ENCODE results near the gene SSH2. TPM values are rescaled to one million over a fixed set of nuclear protein-coding genes. Genes with fewer than 3 reads are reported as not detected.

The SSH2 gene
- total RNA-seq, result 90.4 TPM
- 10 to 100 TPM; 27.2 to 39.0 (median 37.3) TPM for polyA plus RNA-seq

GRCh38 chr17:29929533-29930408, at the start of gene SSH2:
Gene SSH2, minus strand, starts transcription at chr17:29930228. Its CDS starts 228 bp downstream, at chr17:29930000.
- Histone ChIP-seq H3K36me3 (ENCODE audit: control insufficient read depth, insufficient read depth, low read length) (no peaks in the 10 kb centered on the region), H3K4me1 (ENCODE audit: control insufficient read depth, insufficient read depth, low read length, poor library complexity, severe bottlenecking) (peaks cover 33% of the 10 kb centered on the region), H3K27ac (ENCODE audit: insufficient read depth, low read length, poor library complexity, severe bottlenecking) (peak within 1 kb of the TSS; percentile 92), H3K4me3 (ENCODE audit: low read depth, low read length) (peak within 1 kb of the TSS; percentile 95), H3K27me3 (ENCODE audit: control insufficient read depth, insufficient read depth, low read length) (no peaks in the 10 kb centered on the region), H3K9me3 (ENCODE audit: control insufficient read depth in 2 of 2, low read length in 2 of 2) (no peaks in the 10 kb centered on the region)
- ATAC-seq (ENCODE audit: low read depth in 2 of 2) (peak; percentile 67 to 72), DNase-seq (peak; percentile 85 to 94 (median 87))
- H3K4me3 Mint-ChIP-seq, result no peak within 1 kb of the TSS
- H3K27ac Mint-ChIP-seq, result peak within 1 kb of the TSS in 1 of 3 donors; percentile 94
- H3K9me3 Mint-ChIP-seq, result no peaks in the 10 kb centered on the region
- peaks cover 18 to 32% (median 22%) of the 10 kb centered on the region in 4 donors for H3K4me1 Mint-ChIP-seq
- H3K36me3 Mint-ChIP-seq, result no peaks in the 10 kb centered on the region
- H3K27me3 Mint-ChIP-seq, result no peaks in the 10 kb centered on the region

GRCh38 chr17:29977836-29978235, 47.8 kb upstream of the SSH2 start:
- DNase-seq, result no peak
- Histone ChIP-seq H3K4me3 (ENCODE audit: low read depth, low read length) (no peak overlapping the region), H3K27me3 (ENCODE audit: control insufficient read depth, insufficient read depth, low read length) (peaks cover 2% of the 10 kb centered on the region), H3K9me3 (ENCODE audit: control insufficient read depth in 2 of 2, low read length in 2 of 2) (no peaks in the 10 kb centered on the region), H3K27ac (ENCODE audit: insufficient read depth, low read length, poor library complexity, severe bottlenecking) (no peak overlapping the region), H3K36me3 (ENCODE audit: control insufficient read depth, insufficient read depth, low read length) (no peaks in the 10 kb centered on the region), H3K4me1 (ENCODE audit: control insufficient read depth, insufficient read depth, low read length, poor library complexity, severe bottlenecking) (no peaks in the 10 kb centered on the region)
- Mint-ChIP-seq H3K27me3 (peaks cover 12% of the 10 kb centered on the region), H3K4me1 (no peaks in the 10 kb centered on the region), H3K36me3 (no peaks in the 10 kb centered on the region), H3K27ac (no peak overlapping the region), H3K4me3 (no peak overlapping the region), H3K9me3 (no peaks in the 10 kb centered on the region)
- ATAC-seq (ENCODE audit: low read depth in 2 of 2), result no peak

- H3K9me3 ChIP-seq (ENCODE audit: control insufficient read depth in 2 of 2, low read length in 2 of 2), result no peaks in the 10 kb centered on the region
- H3K4me3 ChIP-seq (ENCODE audit: low read depth, low read length), result no peak overlapping the region
- no peaks in the 10 kb centered on the region for H3K4me1 ChIP-seq (ENCODE audit: control insufficient read depth, insufficient read depth, low read length, poor library complexity, severe bottlenecking)
- no peak overlapping the region for H3K27ac ChIP-seq (ENCODE audit: insufficient read depth, low read length, poor library complexity, severe bottlenecking)
- Mint-ChIP-seq H3K27me3 (peaks cover 5% of the 10 kb centered on the region), H3K4me3 (no peak overlapping the region), H3K9me3 (no peaks in the 10 kb centered on the region), H3K4me1 (no peaks in the 10 kb centered on the region), H3K27ac (no peak overlapping the region), H3K36me3 (no peaks in the 10 kb centered on the region)
- DNase-seq (no peak), ATAC-seq (ENCODE audit: low read depth in 2 of 2) (no peak)
- no peaks in the 10 kb centered on the region for H3K27me3 ChIP-seq (ENCODE audit: control insufficient read depth, insufficient read depth, low read length)
- H3K36me3 ChIP-seq (ENCODE audit: control insufficient read depth, insufficient read depth, low read length), result no peaks in the 10 kb centered on the region
Measured at GRCh38 chr17:29973005-29973404, 43.0 kb upstream of the SSH2 start.

- ATAC-seq (ENCODE audit: low read depth in 2 of 2) (no peak), DNase-seq (no peak)
- Mint-ChIP-seq H3K27me3 (peaks cover 7% of the 10 kb centered on the region), H3K4me1 (no peaks in the 10 kb centered on the region), H3K9me3 (no peaks in the 10 kb centered on the region), H3K36me3 (no peaks in the 10 kb centered on the region), H3K27ac (no peak overlapping the region), H3K4me3 (no peak overlapping the region)
- Histone ChIP-seq H3K9me3 (ENCODE audit: control insufficient read depth in 2 of 2, low read length in 2 of 2) (no peaks in the 10 kb centered on the region), H3K4me1 (ENCODE audit: control insufficient read depth, insufficient read depth, low read length, poor library complexity, severe bottlenecking) (no peaks in the 10 kb centered on the region), H3K27ac (ENCODE audit: insufficient read depth, low read length, poor library complexity, severe bottlenecking) (no peak overlapping the region), H3K4me3 (ENCODE audit: low read depth, low read length) (no peak overlapping the region), H3K27me3 (ENCODE audit: control insufficient read depth, insufficient read depth, low read length) (no peaks in the 10 kb centered on the region), H3K36me3 (ENCODE audit: control insufficient read depth, insufficient read depth, low read length) (no peaks in the 10 kb centered on the region)
Measured at GRCh38 chr17:29972277-29972676, 42.2 kb upstream of the SSH2 start.

GRCh38 chr17:29968271-29968670, 38.2 kb upstream of the SSH2 start:
- Mint-ChIP-seq H3K36me3 (no peaks in the 10 kb centered on the region), H3K9me3 (peaks cover 0 to 5% (median 1%) of the 10 kb centered on the region in 7 donors), H3K4me1 (no peaks in the 10 kb centered on the region), H3K27ac (no peak overlapping the region), H3K27me3 (peaks cover 13% of the 10 kb centered on the region), H3K4me3 (no peak overlapping the region)
- ATAC-seq (ENCODE audit: low read depth in 2 of 2) (no peak), DNase-seq (no peak)
- H3K4me1 ChIP-seq (ENCODE audit: control insufficient read depth, insufficient read depth, low read length, poor library complexity, severe bottlenecking), result no peaks in the 10 kb centered on the region
- H3K27me3 ChIP-seq (ENCODE audit: control insufficient read depth, insufficient read depth, low read length), result no peaks in the 10 kb centered on the region
- no peaks in the 10 kb centered on the region for H3K36me3 ChIP-seq (ENCODE audit: control insufficient read depth, insufficient read depth, low read length)
- H3K27ac ChIP-seq (ENCODE audit: insufficient read depth, low read length, poor library complexity, severe bottlenecking), result no peak overlapping the region
- no peaks in the 10 kb centered on the region for H3K9me3 ChIP-seq (ENCODE audit: control insufficient read depth in 2 of 2, low read length in 2 of 2)
- no peak overlapping the region for H3K4me3 ChIP-seq (ENCODE audit: low read depth, low read length)

GRCh38 chr17:29962656-29963055, 32.6 kb upstream of the SSH2 start:
- Histone ChIP-seq H3K4me1 (ENCODE audit: control insufficient read depth, insufficient read depth, low read length, poor library complexity, severe bottlenecking) (no peaks in the 10 kb centered on the region), H3K27ac (ENCODE audit: insufficient read depth, low read length, poor library complexity, severe bottlenecking) (no peak overlapping the region), H3K9me3 (ENCODE audit: control insufficient read depth in 2 of 2, low read length in 2 of 2) (no peaks in the 10 kb centered on the region), H3K36me3 (ENCODE audit: control insufficient read depth, insufficient read depth, low read length) (no peaks in the 10 kb centered on the region), H3K4me3 (ENCODE audit: low read depth, low read length) (no peak overlapping the region), H3K27me3 (ENCODE audit: control insufficient read depth, insufficient read depth, low read length) (no peaks in the 10 kb centered on the region)
- peak overlapping the region in 1 of 3 donors; percentile 39 for H3K27ac Mint-ChIP-seq
- ATAC-seq (ENCODE audit: low read depth in 2 of 2), result no peak
- H3K27me3 Mint-ChIP-seq, result peaks cover 12% of the 10 kb centered on the region
- H3K4me1 Mint-ChIP-seq, result no peaks in the 10 kb centered on the region
- no peaks in the 10 kb centered on the region for H3K36me3 Mint-ChIP-seq
- peaks cover 0 to 7% (median 2%) of the 10 kb centered on the region in 7 donors for H3K9me3 Mint-ChIP-seq
- no peak overlapping the region for H3K4me3 Mint-ChIP-seq
- no peak for DNase-seq

- Histone ChIP-seq H3K27ac (ENCODE audit: insufficient read depth, low read length, poor library complexity, severe bottlenecking) (no peak overlapping the region), H3K36me3 (ENCODE audit: control insufficient read depth, insufficient read depth, low read length) (no peaks in the 10 kb centered on the region), H3K4me1 (ENCODE audit: control insufficient read depth, insufficient read depth, low read length, poor library complexity, severe bottlenecking) (no peaks in the 10 kb centered on the region), H3K27me3 (ENCODE audit: control insufficient read depth, insufficient read depth, low read length) (no peaks in the 10 kb centered on the region), H3K4me3 (ENCODE audit: low read depth, low read length) (no peak overlapping the region), H3K9me3 (ENCODE audit: control insufficient read depth in 2 of 2, low read length in 2 of 2) (no peaks in the 10 kb centered on the region)
- H3K27ac Mint-ChIP-seq, result no peak overlapping the region
- H3K9me3 Mint-ChIP-seq, result peaks cover 0 to 9% (median 5%) of the 10 kb centered on the region in 7 donors
- DNase-seq (no peak), ATAC-seq (ENCODE audit: low read depth in 2 of 2) (no peak)
- no peaks in the 10 kb centered on the region for H3K36me3 Mint-ChIP-seq
- no peaks in the 10 kb centered on the region for H3K4me1 Mint-ChIP-seq
- peaks cover 8% of the 10 kb centered on the region for H3K27me3 Mint-ChIP-seq
- H3K4me3 Mint-ChIP-seq, result no peak overlapping the region
Measured at GRCh38 chr17:29959658-29960337, 29.8 kb upstream of the SSH2 start.

Measured in CD4-positive, CD25-positive, alpha-beta regulatory T cell (primary cell).